ENCODE results near the gene SPATA2L. TPM values are rescaled to one million over a fixed set of nuclear protein-coding genes. Genes with fewer than 3 reads are reported as not detected.

The SPATA2L gene
- total RNA-seq, 1 donor from 2014 or later, result 7.5 TPM

DNA sequence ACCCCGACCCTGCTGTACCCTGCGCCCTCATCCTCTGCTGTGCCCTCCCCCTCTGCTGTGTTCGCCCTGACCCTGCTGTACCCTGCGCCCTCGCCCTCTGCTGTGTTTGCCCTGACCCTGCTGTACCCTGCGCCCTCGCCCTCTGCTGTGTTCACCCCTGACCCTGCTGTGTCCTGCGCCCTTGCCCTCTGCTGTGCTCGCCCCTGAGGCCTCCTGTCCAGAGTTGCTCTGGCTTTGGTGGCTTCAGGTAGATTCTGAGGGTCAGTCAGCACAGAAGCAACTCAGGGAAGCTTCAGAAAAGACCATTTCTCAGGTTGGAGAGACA is 31.4 kb upstream of the SPATA2L start:
- no peak for DNase-seq (ENCODE audit: low spot score)
- no peak overlapping the region for H3K27ac Mint-ChIP-seq (ENCODE audit: unreplicated experiment)
- H3K4me3 Mint-ChIP-seq (ENCODE audit: unreplicated experiment), result no peak overlapping the region
- TF ChIP-seq CTCF (IDR thresholded peaks at IDR 0.05; ENCODE audit: unreplicated experiment), result no peak
- peaks cover 11% of the 10 kb centered on the region for H3K27me3 Mint-ChIP-seq (ENCODE audit: unreplicated experiment)
- no peaks in the 10 kb centered on the region for H3K9me3 Mint-ChIP-seq (ENCODE audit: unreplicated experiment)
- H3K36me3 Mint-ChIP-seq (ENCODE audit: low read depth, unreplicated experiment), result peaks cover 48% of the 10 kb centered on the region
- H3K4me1 Mint-ChIP-seq (ENCODE audit: unreplicated experiment), result no peaks in the 10 kb centered on the region

- H3K27ac Mint-ChIP-seq (ENCODE audit: unreplicated experiment), result peak overlapping the region; percentile 46
- peaks cover 42% of the 10 kb centered on the region for H3K36me3 Mint-ChIP-seq (ENCODE audit: low read depth, unreplicated experiment)
Observed at GRCh38 chr16:89732142-89732917, 30.8 kb upstream of the SPATA2L start.

DNA sequence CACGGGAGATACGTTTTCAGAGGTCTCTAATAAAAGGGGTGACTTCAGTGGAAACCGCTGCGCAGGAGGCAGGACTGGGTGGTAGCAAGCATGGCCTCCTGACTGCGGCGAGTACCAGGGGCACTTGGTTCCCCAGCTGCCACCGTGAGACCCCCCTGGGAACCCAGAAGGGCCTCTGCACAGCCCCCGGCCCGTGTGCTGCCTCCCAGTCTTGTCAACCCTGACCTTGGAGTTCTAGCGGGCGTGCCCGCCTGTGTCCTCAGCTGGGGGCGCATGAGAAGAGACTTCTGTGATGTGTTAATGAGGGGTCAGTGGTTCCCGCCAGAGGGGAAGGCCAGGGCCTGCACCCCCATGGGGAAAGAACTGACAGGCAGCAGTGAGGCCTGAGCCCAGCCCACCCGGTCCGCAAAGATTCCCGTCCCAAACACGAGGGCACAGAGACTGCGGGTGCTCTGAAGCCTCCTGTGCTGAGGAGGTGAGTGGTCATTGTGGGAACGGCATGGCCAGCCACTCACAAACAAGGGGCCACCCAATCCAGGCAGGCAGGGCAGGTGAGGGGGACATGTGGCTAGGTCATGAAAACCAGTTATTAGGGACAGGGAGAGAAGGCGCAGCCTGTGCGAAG is 29.2 kb upstream of the SPATA2L start:
- no peak overlapping the region for H3K27ac Mint-ChIP-seq (ENCODE audit: unreplicated experiment)
- DNase-seq (ENCODE audit: low spot score), result no peak
- no peak overlapping the region for H3K4me3 Mint-ChIP-seq (ENCODE audit: unreplicated experiment)
- no peak for TF ChIP-seq CTCF (IDR thresholded peaks at IDR 0.05; ENCODE audit: unreplicated experiment)
- H3K9me3 Mint-ChIP-seq (ENCODE audit: unreplicated experiment), result no peaks in the 10 kb centered on the region
- no peaks in the 10 kb centered on the region for H3K4me1 Mint-ChIP-seq (ENCODE audit: unreplicated experiment)
- peaks cover 42% of the 10 kb centered on the region for H3K36me3 Mint-ChIP-seq (ENCODE audit: low read depth, unreplicated experiment)
- peaks cover 9% of the 10 kb centered on the region for H3K27me3 Mint-ChIP-seq (ENCODE audit: unreplicated experiment)

More at GRCh38 chr16:89732142-89732917, 30.8 kb upstream of the SPATA2L start:
- Mint-ChIP-seq H3K4me3 (ENCODE audit: unreplicated experiment) (no peak overlapping the region), H3K4me1 (ENCODE audit: unreplicated experiment) (no peaks in the 10 kb centered on the region), H3K9me3 (ENCODE audit: unreplicated experiment) (no peaks in the 10 kb centered on the region), H3K27me3 (ENCODE audit: unreplicated experiment) (peaks cover 11% of the 10 kb centered on the region)
- no peak for TF ChIP-seq CTCF (IDR thresholded peaks at IDR 0.05; ENCODE audit: unreplicated experiment)
- no peak for DNase-seq (ENCODE audit: low spot score)

DNA sequence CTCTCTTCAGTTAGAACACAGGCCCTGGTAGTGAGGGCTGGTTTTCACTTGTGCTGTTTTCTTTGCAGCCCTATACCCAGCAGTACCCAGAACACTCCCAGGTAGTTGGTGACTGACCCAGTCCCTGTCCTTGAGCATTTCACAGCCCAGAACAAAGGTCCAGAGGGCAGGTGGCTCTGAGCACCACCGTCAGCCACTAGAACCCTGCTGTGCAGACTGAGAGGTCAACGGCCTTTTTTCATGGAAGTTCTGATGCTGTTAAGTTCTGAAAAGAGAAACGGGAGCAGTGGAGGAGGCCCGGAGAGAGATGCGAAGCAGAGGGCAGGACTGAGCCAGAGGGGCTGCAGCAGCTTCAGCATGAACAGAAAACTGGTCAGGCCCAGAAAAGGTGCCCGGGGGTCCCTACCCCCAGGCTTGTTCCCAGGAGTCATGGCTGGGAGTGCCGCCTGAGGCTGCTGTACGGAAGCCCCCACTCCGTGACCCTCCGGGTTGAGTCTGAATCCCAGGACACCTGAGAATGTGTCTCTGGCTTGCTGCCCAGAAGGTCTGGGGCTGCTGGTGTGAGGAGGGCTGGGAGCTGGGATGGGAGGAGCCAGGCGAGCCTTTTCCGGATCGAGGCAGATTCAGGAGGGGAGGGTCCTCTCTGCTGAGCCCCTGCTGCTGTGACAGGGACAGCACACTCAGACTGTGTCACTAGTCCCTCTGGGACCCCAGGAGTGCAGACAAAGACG is 28.5 kb upstream of the SPATA2L start:
- no peaks in the 10 kb centered on the region for H3K4me1 Mint-ChIP-seq (ENCODE audit: unreplicated experiment)
- H3K4me3 Mint-ChIP-seq (ENCODE audit: unreplicated experiment), result no peak overlapping the region
- H3K9me3 Mint-ChIP-seq (ENCODE audit: unreplicated experiment), result no peaks in the 10 kb centered on the region
- DNase-seq (ENCODE audit: low spot score), result no peak
- peaks cover 9% of the 10 kb centered on the region for H3K27me3 Mint-ChIP-seq (ENCODE audit: unreplicated experiment)
- peaks cover 39% of the 10 kb centered on the region for H3K36me3 Mint-ChIP-seq (ENCODE audit: low read depth, unreplicated experiment)
- no peak for TF ChIP-seq CTCF (IDR thresholded peaks at IDR 0.05; ENCODE audit: unreplicated experiment)
- H3K27ac Mint-ChIP-seq (ENCODE audit: unreplicated experiment), result no peak overlapping the region

Data from endothelial cell (in vitro differentiated cells).